ENCODE data around the gene KPNA4. TPM values are rescaled to one million over a fixed set of nuclear protein-coding genes. Genes with fewer than 3 reads are reported as not detected.

Gene KPNA4
- total RNA-seq, 1 experiment from 2014 or later = 19.5 TPM

DNA sequence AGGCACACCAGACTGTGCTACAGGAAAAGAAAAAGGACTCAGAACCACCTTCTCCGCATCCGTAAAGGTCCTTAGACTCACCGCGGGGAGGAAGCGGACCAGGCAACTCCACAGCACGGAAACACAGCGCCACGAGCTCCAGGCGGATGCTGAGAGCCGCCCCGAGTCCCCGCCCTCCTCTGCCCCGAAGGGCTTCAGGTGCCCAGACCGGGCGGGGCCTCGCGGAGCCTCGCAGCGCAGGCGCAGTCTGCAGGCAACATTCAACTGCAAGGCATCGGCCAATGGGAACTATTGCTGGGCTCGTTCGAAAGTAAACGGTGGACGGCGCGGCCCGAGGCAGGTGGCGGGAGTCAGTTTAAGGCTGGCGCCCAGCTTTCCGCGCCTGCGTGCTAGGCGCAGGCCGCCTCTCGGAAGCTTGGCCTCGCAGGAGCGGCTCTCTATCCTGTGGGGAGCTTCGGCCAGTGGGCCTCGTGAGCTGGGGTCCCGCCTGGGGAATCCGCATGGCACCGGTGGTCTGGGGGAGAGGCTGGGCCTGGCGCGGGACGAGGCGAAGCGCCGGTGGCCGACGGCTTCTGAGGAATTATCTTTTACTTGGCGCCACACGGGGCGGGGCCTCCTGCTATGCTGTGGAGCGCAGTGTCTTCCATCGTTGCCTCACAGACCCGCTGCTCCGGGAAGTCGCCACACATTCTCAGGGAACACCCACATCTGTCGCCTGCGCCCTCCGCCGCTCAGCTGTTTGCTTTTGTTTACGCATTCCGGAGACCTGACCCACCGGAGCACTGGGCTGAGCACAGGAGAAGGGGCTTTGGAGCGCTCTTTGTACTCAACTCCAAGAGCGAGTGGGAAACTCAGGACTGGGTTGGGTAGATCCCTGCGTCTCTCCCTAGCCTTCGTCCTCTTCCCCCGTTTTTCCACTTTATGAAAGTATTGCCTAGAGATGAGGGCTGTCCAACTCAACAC, 115.5 kb downstream of the KPNA4 start, which contains the start of gene TRIM59:
TSS of gene TRIM59 (minus strand) at position 151 of the 963 bp plus-strand sequence. CDS start 10,603 bp downstream, outside the sequence.
- no peak for DNase-seq (ENCODE audit: low spot score)

DNA sequence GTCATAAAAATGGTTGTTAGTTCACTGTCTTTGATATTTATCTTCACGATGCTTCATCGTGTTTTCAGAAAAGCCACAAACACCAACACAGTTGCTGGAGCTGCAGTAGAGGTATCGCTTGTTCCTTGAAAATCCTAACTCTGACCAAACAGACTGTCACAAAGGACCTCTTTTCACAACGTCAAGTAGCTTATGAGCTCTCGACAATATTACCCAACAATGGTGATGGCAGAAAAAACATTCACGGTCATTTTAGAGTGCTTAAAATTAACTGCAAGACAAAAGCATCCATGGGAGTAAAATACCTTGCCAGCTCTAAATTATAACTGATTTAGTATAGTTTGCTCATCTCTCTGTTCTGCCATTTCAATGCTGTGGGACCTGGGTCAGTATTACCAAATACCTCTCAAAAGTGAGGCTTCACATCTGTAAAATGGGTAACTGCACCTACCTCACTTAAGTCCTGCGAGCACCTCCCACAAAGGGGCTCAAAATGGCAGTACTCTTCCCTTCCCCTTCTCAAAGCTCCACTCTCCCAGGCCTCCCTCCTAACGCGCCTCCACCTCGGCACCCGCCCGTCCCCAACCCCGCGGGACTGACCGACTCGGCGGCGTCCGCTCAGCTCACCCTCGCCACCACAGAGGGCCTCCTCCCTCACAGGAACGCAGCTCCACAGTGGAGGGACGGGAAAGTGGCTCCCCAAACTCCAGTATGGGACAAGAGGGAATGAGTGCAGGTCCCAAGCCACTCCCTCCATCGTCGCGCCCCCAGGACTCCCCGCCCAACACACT, 116.3 kb downstream of the KPNA4 start:
- DNase-seq (ENCODE audit: low spot score) = no peak

DNA sequence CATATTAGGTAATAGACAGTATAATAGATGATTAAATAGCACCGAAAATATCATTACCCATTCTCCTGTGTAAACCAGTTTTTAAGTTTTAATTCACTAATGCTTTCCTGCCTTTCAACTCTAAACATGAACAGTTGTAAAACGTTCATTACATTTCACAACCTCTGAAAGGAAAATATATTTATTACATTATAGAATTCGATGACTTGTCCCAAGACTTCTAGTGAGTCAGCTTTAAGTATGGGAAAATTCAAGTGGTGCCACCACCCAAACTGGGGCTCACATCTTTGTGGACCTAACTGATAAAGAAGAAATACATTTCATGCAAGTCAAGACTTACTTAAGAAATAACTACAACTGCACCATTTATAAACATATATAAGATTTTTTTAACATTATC, 117.8 kb downstream of the KPNA4 start:
- no peak for DNase-seq (ENCODE audit: low spot score)

DNA sequence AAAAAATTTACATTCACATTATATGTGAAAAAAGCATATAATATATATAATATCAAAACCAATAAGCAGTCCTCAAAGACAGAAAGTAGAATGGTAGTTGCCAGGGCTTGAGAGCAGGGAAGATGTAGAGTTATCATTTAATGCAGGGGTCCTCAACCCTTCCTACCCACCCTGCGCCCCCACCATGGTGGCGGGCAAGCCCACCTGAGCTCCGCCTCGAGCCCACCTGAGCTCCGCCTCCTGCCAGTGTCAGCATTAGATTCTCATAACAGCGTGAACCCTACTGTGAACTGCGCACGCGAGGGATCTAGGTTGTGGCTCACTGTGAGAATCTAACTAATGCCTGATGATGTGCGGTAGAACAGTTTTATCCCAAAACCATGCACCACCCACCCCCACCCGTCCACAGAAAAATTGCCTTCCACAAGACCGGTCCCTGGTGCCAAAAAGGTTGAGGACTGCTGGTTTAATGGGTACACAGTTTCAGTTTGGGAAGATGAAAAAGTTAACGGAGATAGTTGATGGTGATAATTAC, 118.8 kb downstream of the KPNA4 start:
- no peak for DNase-seq (ENCODE audit: low spot score)

DNA sequence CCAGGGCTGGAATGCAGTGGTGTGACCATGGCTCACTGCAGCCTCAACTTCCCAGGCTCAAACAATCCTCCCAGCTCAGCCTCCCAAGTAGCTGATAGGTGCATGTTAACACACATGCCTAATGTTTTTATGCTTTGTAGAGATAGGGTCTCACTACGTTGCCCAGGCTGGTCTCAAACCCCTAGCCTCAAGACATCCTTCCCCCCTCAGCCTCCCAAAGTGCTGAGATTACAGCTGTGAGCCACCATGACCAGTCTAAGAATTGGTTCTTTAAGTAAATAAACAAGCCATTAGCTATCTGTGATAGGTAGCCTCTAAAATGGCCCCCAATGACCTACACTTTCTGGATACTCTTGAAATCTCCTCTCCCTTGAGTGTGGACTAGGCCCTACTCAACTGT, 119.5 kb downstream of the KPNA4 start:
- no peak for DNase-seq (ENCODE audit: low spot score)

Other genes starting within 250 kb of the KPNA4 start
- 41.0 and 42.6 TPM in 2 replicates for gene IFT80, start 166.3 kb downstream of the KPNA4 start, total RNA-seq (2014; rRNA removed; shearing (Covaris generic))
- gene SMC4, start 165.9 kb downstream of the KPNA4 start, total RNA-seq (2014; rRNA removed; shearing (Covaris generic)) = 69.3 and 115 TPM in 2 replicates
- 0.04 TPM in 1 of 2 replicates, not detected in the other for gene TRIM59, start 115.8 kb downstream of the KPNA4 start, total RNA-seq (2014; rRNA removed; shearing (Covaris generic))
- gene ARL14, start 111.6 kb upstream of the KPNA4 start, total RNA-seq (2014; rRNA removed; shearing (Covaris generic)) = 0.47 and 1.4 TPM in 2 replicates
- gene PPM1L, start 190.7 kb upstream of the KPNA4 start, total RNA-seq (2014; rRNA removed; shearing (Covaris generic)) = 1.2 and 1.6 TPM in 2 replicates